ENCODE results near the gene CD99L2. TPM values are rescaled to one million over a fixed set of nuclear protein-coding genes. Genes with fewer than 3 reads are reported as not detected.

Gene CD99L2
- total and polyA plus RNA-seq, 2 of the 8 experiments (the other 6 are each of a cell fraction or from before 2014, with no cell fraction given) = 8.0 to 8.5 TPM

- H3K4ac ChIP-seq (replicated peaks; ENCODE audit: insufficient read length, low read depth, low read length) = no peak overlapping the region
- no peak overlapping the region for H2AFZ ChIP-seq (ENCODE audit: low read length)
- no peaks in the 10 kb centered on the region for H4K20me1 ChIP-seq (replicated peaks in 1 of 2; ENCODE audit: control insufficient read depth in 1 of 2, insufficient read depth in 2 of 2, low read length in 2 of 2)
- H3K23me2 ChIP-seq (ENCODE audit: low read depth, low read length) = no peaks in the 10 kb centered on the region
- H3K9ac ChIP-seq (replicated peaks in 1 of 4; ENCODE audit: extremely low read depth in 1 of 4, low read depth in 3 of 4, low read length in 3 of 4) = no peak overlapping the region
- H3K56ac ChIP-seq (replicated peaks; ENCODE audit: insufficient read length, low read depth, low read length) = no peak overlapping the region
- H3K18ac ChIP-seq (ENCODE audit: extremely low read depth, low read length) = no peak overlapping the region
- no peaks in the 10 kb centered on the region for H3K27me3 ChIP-seq (replicated peaks in 1 of 4; ENCODE audit: control insufficient read depth in 3 of 4, extremely low read depth in 1 of 4, insufficient read depth in 3 of 4, low read length in 3 of 4)
- no peak overlapping the region for H3K14ac ChIP-seq (ENCODE audit: insufficient read length)
- H2BK15ac ChIP-seq (ENCODE audit: low read length) = no peak overlapping the region
- 79% methylated on average over 4 of the region's 6 CpGs; no CpG with 5 or more reads in 1 of the 2 experiments for WGBS, 2 experiments (ENCODE audit: extremely low coverage in 1 of 2, insufficient coverage in 1 of 2, insufficient read length in 1 of 2, insufficient replicate concordance in 2 of 2, low coverage in 1 of 2, low lambda C conversion rate in 2 of 2, missing lambda C conversion rate in 1 of 2)
- H3K4me2 ChIP-seq (ENCODE audit: insufficient read depth in 1 of 2, low read depth in 2 of 2, low read length in 2 of 2) = no peak overlapping the region
- peaks cover 0 to 6% (median 2%) of the 10 kb centered on the region in 4 experiments; a peak in 4 of 7 replicates for H3K4me1 ChIP-seq (replicated peaks in 1 of 4; ENCODE audit: control insufficient read depth in 3 of 4, insufficient read depth in 4 of 4, low read length in 3 of 4)
- H2BK20ac ChIP-seq (ENCODE audit: low read length) = no peak overlapping the region
- no peak overlapping the region for H2BK120ac ChIP-seq (replicated peaks; ENCODE audit: low read depth, low read length)
- H3K79me2 ChIP-seq (ENCODE audit: control insufficient read depth in 1 of 2, insufficient read depth in 2 of 2, low read length in 2 of 2) = no peaks in the 10 kb centered on the region
- no peaks in the 10 kb centered on the region for H3K79me1 ChIP-seq (ENCODE audit: low read depth, low read length)
- no peak overlapping the region for H4K5ac ChIP-seq (ENCODE audit: insufficient read length, low read depth, low read length)
- H2BK5ac ChIP-seq (ENCODE audit: low read depth, low read length) = no peak overlapping the region
- no peak overlapping the region for H2AK5ac ChIP-seq (ENCODE audit: low read depth, low read length)
- H4K91ac ChIP-seq (replicated peaks; ENCODE audit: insufficient read length, low read length) = no peak overlapping the region
- POLR2A ChIA-PET (ENCODE audit: partially characterized antibody) = no interaction called here
- no peak overlapping the region for H3K23ac ChIP-seq (ENCODE audit: insufficient read length)
- H3K36me3 ChIP-seq (ENCODE audit: control insufficient read depth in 2 of 4, insufficient read depth in 4 of 4, low read length in 3 of 4) = no peaks in the 10 kb centered on the region
- FAIRE-seq (no peak), DNase-seq (ENCODE audit: low read depth in 1 of 2, low spot score in 2 of 2) (no peak)
- no peak overlapping the region for H3K4me3 ChIP-seq (ENCODE audit: extremely low read depth in 1 of 4, insufficient read depth in 2 of 4, low read depth in 3 of 4, low read length in 4 of 4)
- no peak overlapping the region for H3K27ac ChIP-seq (ENCODE audit: low read depth, low read length)
- CTCF ChIA-PET (ENCODE audit: partially characterized antibody) = no interaction called here
- H2BK12ac ChIP-seq (ENCODE audit: low read depth, low read length) = no peak overlapping the region
- no peaks in the 10 kb centered on the region for H3K9me3 ChIP-seq (ENCODE audit: insufficient read depth in 2 of 2, low read depth in 1 of 2, low read length in 1 of 2)
- H4K8ac ChIP-seq (ENCODE audit: extremely low read depth, insufficient read depth, low read length) = no peak overlapping the region
- TF ChIP-seq PHF8 (conservative IDR thresholded peaks at IDR 0.05; ENCODE audit: low read depth, low read length) = no peak
- no peak for TF ChIP-seq POLR2A (IDR thresholded peaks at IDR 0.05; ENCODE audit: control extremely low read depth in 1 of 2, low read depth in 2 of 2, low read length in 2 of 2)
- no peak for TF ChIP-seq POU5F1 (IDR thresholded peaks at IDR 0.05; ENCODE audit: low read depth, low read length)
- no peak for TF ChIP-seq CBX8 (IDR thresholded peaks at IDR 0.05; ENCODE audit: borderline replicate concordance, low read depth, low read length)
- TF ChIP-seq TEAD4 (IDR thresholded peaks at IDR 0.05; ENCODE audit: low read depth, low read length) = no peak
- TF ChIP-seq POLR2AphosphoS5 (IDR thresholded peaks at IDR 0.05; ENCODE audit: low read depth, low read length) = no peak
- TF ChIP-seq KDM1A (IDR thresholded peaks at IDR 0.05; ENCODE audit: borderline replicate concordance, low read length) = no peak
- TF ChIP-seq SIRT6 (IDR thresholded peaks at IDR 0.05; ENCODE audit: low read length) = no peak
- no peak for TF ChIP-seq HDAC2 (IDR thresholded peaks at IDR 0.05; ENCODE audit: borderline replicate concordance in 1 of 2, low read depth in 2 of 2, low read length in 2 of 2)
- TF ChIP-seq ATF2 (IDR thresholded peaks at IDR 0.05; ENCODE audit: low read length) = no peak
- TF ChIP-seq JUN (IDR thresholded peaks at IDR 0.05; ENCODE audit: low read depth, low read length) = no peak
- TF ChIP-seq BACH1 (IDR thresholded peaks at IDR 0.05; ENCODE audit: low read length) = no peak
- no peak for TF ChIP-seq KDM4A (IDR thresholded peaks at IDR 0.05; ENCODE audit: low read depth, low read length, severe bottlenecking)
- no peak for TF ChIP-seq CEBPB (IDR thresholded peaks at IDR 0.05; ENCODE audit: low read depth, low read length)
Measured at GRCh38 chrX:150936556-150936955, 38.1 kb upstream of the CD99L2 start.
